ENCODE results near the gene MBOAT2. TPM values are rescaled to one million over a fixed set of nuclear protein-coding genes. Genes with fewer than 3 reads are reported as not detected.

MBOAT2 gene
- total and polyA plus RNA-seq, 2 of the 13 experiments (the other 11 are each of a cell fraction or from before 2014, with no cell fraction given) = 0.11 to 0.36 TPM

DNA sequence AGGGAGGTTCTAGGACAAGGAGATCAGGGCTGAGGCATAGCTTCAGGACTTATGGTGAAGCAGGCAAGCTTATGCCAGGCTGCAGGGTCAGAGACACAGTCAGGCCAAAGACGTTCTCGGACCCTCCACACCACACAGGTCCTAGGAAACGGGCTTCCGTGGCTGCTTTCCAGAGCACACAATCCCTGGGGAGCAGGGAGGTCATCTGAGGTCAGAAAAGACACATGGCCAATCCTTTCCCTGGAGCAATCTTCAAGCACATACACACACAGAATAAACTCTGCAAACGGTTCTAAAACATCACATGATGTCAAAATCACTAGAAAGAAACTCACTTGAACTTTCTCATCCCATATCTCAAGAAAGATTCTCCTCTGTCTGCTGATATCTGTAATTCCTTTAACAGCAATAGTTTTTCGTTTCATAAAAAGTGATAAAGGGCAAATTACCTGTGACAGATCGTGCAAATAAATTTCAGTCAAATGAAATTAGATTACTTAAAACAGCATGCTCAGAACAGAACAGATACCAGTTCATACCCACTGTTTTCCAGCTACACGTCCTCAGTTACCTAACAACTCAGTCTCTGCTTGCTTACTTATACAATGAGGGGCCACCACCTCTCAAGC is 63.9 kb downstream of the MBOAT2 start (continued):
- TF ChIP-seq, protein P1, sequence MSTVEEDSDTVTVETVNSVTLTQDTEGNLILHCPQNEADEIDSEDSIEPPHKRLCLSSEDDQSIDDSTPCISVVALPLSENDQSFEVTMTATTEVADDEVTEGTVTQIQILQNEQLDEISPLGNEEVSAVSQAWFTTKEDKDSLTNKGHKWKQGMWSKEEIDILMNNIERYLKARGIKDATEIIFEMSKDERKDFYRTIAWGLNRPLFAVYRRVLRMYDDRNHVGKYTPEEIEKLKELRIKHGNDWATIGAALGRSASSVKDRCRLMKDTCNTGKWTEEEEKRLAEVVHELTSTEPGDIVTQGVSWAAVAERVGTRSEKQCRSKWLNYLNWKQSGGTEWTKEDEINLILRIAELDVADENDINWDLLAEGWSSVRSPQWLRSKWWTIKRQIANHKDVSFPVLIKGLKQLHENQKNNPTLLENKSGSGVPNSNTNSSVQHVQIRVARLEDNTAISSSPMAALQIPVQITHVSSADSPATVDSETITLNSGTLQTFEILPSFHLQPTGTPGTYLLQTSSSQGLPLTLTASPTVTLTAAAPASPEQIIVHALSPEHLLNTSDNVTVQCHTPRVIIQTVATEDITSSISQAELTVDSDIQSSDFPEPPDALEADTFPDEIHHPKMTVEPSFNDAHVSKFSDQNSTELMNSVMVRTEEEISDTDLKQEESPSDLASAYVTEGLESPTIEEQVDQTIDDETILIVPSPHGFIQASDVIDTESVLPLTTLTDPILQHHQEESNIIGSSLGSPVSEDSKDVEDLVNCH (CRISPR knock-in tag; IDR thresholded peaks at IDR 0.05) = no peak
- TF ChIP-seq FOXM1 (CRISPR knock-in tag; IDR thresholded peaks at IDR 0.05) (no peak), ZNF343 (CRISPR knock-in tag; IDR thresholded peaks at IDR 0.05) (no peak), RORA (CRISPR knock-in tag; IDR thresholded peaks at IDR 0.05) (no peak), FLYWCH1 (CRISPR knock-in tag; IDR thresholded peaks at IDR 0.05) (no peak)

DNA sequence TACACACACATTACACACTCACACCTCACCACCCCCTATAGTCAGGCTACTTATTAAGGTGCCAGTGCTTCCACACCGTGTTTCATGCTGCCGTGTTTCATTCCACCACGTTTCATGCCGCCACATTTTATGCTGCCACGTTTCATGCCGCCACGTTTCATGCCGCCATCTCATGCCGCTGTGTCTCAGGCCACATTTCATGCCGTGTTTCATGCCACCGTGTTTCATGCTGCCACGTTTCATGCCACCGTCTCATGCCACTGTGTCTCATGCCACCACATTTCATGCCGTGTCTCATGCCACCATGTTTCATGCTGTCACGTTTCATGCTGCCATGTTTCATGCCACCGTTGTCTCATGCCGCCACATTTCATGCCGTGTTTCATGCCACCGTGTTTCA is 65.1 kb downstream of the MBOAT2 start:
- BruUV-seq (replicated peaks) = no TSS peak
- Histone ChIP-seq H4K20me1 (ENCODE audit: insufficient read depth, low read length) (no peaks in the 10 kb centered on the region), H3K36me3 (replicated peaks in 1 of 2; ENCODE audit: control insufficient read depth in 1 of 2, insufficient read depth in 2 of 2, low read length in 2 of 2) (no peaks in the 10 kb centered on the region), H3K4me2 (ENCODE audit: low read depth, low read length) (no peak overlapping the region), H3K9me3 (ENCODE audit: low read length) (no peaks in the 10 kb centered on the region), H3K4me3 (replicated peaks in 1 of 3; ENCODE audit: insufficient read depth in 1 of 3, low read depth in 2 of 3, low read length in 3 of 3) (no peak overlapping the region), H2AFZ (ENCODE audit: low read length) (no peak overlapping the region), H3K27ac (ENCODE audit: extremely low read length, insufficient read depth, low read length) (no peak overlapping the region), H3K27me3 (ENCODE audit: control insufficient read depth in 1 of 2, insufficient read depth in 2 of 2, low read length in 2 of 2) (peaks cover 0 to 24% of the 10 kb centered on the region in 2 experiments; a peak in 3 of 5 replicates), H3K9ac (ENCODE audit: insufficient read depth, low read depth, low read length) (no peak overlapping the region), H3K79me2 (ENCODE audit: insufficient read depth, low read length) (no peaks in the 10 kb centered on the region), H3K4me1 (ENCODE audit: insufficient read depth, low read length) (no peaks in the 10 kb centered on the region)
- no peak for ATAC-seq
- intact Hi-C loops (cut with micrococcal nuclease; ENCODE audit: unreplicated experiment) = no loop called here
- ChIA-PET CTCF (ENCODE audit: low intra/inter-chr PET ratio, low total read pairs) (no interaction called here), POLR2A (no interaction called here)
- no peak for DNase-seq (ENCODE audit: low spot score)
- 58% methylated on average over 19 of the region's 19 CpGs for WGBS (ENCODE audit: low lambda C conversion rate)
- no peak for FAIRE-seq
- in situ Hi-C loops (cut with HindIII; ENCODE audit: extremely low pct_ligation_motif_present, low pct_unique_long_range_greater_than_20kb) = no loop called here
- TF ChIP-seq, protein P2, sequence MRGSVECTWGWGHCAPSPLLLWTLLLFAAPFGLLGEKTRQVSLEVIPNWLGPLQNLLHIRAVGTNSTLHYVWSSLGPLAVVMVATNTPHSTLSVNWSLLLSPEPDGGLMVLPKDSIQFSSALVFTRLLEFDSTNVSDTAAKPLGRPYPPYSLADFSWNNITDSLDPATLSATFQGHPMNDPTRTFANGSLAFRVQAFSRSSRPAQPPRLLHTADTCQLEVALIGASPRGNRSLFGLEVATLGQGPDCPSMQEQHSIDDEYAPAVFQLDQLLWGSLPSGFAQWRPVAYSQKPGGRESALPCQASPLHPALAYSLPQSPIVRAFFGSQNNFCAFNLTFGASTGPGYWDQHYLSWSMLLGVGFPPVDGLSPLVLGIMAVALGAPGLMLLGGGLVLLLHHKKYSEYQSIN (CRISPR knock-in tag; IDR thresholded peaks at IDR 0.05; ENCODE audit: borderline replicate concordance) = no peak
- TF ChIP-seq MAZ (IDR thresholded peaks at IDR 0.05; ENCODE audit: borderline replicate concordance, low read depth, low read length) = no peak
- TF ChIP-seq MAZ (CRISPR knock-in tag; IDR thresholded peaks at IDR 0.05; ENCODE audit: low read depth) = no peak
- no peak for TF ChIP-seq SMAD9 (CRISPR knock-in tag; IDR thresholded peaks at IDR 0.05)
- no peak for TF ChIP-seq ATF7 (IDR thresholded peaks at IDR 0.05)
- TF ChIP-seq ATF7 (CRISPR knock-in tag; IDR thresholded peaks at IDR 0.05) = no peak
- TF ChIP-seq, protein P3, sequence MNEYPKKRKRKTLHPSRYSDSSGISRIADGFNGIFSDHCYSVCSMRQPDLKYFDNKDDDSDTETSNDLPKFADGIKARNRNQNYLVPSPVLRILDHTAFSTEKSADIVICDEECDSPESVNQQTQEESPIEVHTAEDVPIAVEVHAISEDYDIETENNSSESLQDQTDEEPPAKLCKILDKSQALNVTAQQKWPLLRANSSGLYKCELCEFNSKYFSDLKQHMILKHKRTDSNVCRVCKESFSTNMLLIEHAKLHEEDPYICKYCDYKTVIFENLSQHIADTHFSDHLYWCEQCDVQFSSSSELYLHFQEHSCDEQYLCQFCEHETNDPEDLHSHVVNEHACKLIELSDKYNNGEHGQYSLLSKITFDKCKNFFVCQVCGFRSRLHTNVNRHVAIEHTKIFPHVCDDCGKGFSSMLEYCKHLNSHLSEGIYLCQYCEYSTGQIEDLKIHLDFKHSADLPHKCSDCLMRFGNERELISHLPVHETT (CRISPR knock-in tag; conservative IDR thresholded peaks at IDR 0.05) = no peak
- no peak for TF ChIP-seq ZNF678 (CRISPR knock-in tag; IDR thresholded peaks at IDR 0.05)
- TF ChIP-seq, protein P4, sequence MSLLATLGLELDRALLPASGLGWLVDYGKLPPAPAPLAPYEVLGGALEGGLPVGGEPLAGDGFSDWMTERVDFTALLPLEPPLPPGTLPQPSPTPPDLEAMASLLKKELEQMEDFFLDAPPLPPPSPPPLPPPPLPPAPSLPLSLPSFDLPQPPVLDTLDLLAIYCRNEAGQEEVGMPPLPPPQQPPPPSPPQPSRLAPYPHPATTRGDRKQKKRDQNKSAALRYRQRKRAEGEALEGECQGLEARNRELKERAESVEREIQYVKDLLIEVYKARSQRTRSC (CRISPR knock-in tag; IDR thresholded peaks at IDR 0.05; ENCODE audit: low read depth) = no peak
- TF ChIP-seq MTA3 (CRISPR knock-in tag; IDR thresholded peaks at IDR 0.05) = no peak
- no peak for TF ChIP-seq ZNF564 (CRISPR knock-in tag; IDR thresholded peaks at IDR 0.05)
- no peak for TF ChIP-seq ZKSCAN5 (CRISPR knock-in tag; IDR thresholded peaks at IDR 0.05)
- no peak for TF ChIP-seq ZNF670 (CRISPR knock-in tag; IDR thresholded peaks at IDR 0.05; ENCODE audit: borderline replicate concordance)
- no peak for TF ChIP-seq FOXO1 (CRISPR knock-in tag; IDR thresholded peaks at IDR 0.05)
- TF ChIP-seq CCAR2 (optimal IDR thresholded peaks at IDR 0.05; ENCODE audit: low read depth, low read length) = no peak

All from HepG2 (cell line).